ENCODE measurements around the gene ZNF714. TPM values are rescaled to one million over a fixed set of nuclear protein-coding genes. Genes with fewer than 3 reads are reported as not detected.

Gene ZNF714
- total and polyA plus RNA-seq, 2 of the 8 experiments (the other 6 are each of a cell fraction or from before 2014, with no cell fraction given): 16.4 to 74.2 TPM

- Histone ChIP-seq H2BK5ac (ENCODE audit: low read depth, low read length) (no peak overlapping the region), H2AFZ (ENCODE audit: low read length) (no peak overlapping the region), H3K36me3 (ENCODE audit: control insufficient read depth in 2 of 4, insufficient read depth in 4 of 4, low read length in 3 of 4) (peaks cover 0 to 18% (median 2%) of the 10 kb centered on the region in 4 experiments; a peak in 3 of 8 replicates), H2AK5ac (ENCODE audit: low read depth, low read length) (no peak overlapping the region), H3K4ac (replicated peaks; ENCODE audit: insufficient read length, low read depth, low read length) (no peak overlapping the region), H3K79me2 (ENCODE audit: control insufficient read depth in 1 of 2, insufficient read depth in 2 of 2, low read length in 2 of 2) (peaks cover 0 to 13% of the 10 kb centered on the region in 2 experiments; a peak in 2 of 4 replicates), H3K56ac (replicated peaks; ENCODE audit: insufficient read length, low read depth, low read length) (no peak overlapping the region), H3K4me1 (replicated peaks in 1 of 4; ENCODE audit: control insufficient read depth in 3 of 4, insufficient read depth in 4 of 4, low read length in 3 of 4) (no peaks in the 10 kb centered on the region), H4K91ac (replicated peaks; ENCODE audit: insufficient read length, low read length) (no peak overlapping the region), H3K79me1 (ENCODE audit: low read depth, low read length) (peaks cover 3% of the 10 kb centered on the region; the same call in 1 of the 2 replicates), H2BK15ac (ENCODE audit: low read length) (no peak overlapping the region), H3K4me3 (ENCODE audit: extremely low read depth in 1 of 4, insufficient read depth in 2 of 4, low read depth in 3 of 4, low read length in 4 of 4) (no peak overlapping the region), H3K14ac (ENCODE audit: insufficient read length) (no peak overlapping the region), H3K9me3 (ENCODE audit: insufficient read depth in 2 of 2, low read depth in 1 of 2, low read length in 1 of 2) (peaks cover 0 to 4% of the 10 kb centered on the region in 2 experiments; a peak in 2 of 4 replicates), H3K27ac (ENCODE audit: low read depth, low read length) (no peak overlapping the region), H3K23ac (ENCODE audit: insufficient read length) (no peak overlapping the region), H4K5ac (ENCODE audit: insufficient read length, low read depth, low read length) (no peak overlapping the region), H3K27me3 (replicated peaks in 1 of 4; ENCODE audit: control insufficient read depth in 3 of 4, extremely low read depth in 1 of 4, insufficient read depth in 3 of 4, low read length in 3 of 4) (no peaks in the 10 kb centered on the region), H2BK20ac (ENCODE audit: low read length) (no peak overlapping the region), H3K4me2 (ENCODE audit: insufficient read depth in 1 of 2, low read depth in 2 of 2, low read length in 2 of 2) (no peak overlapping the region), H2BK12ac (ENCODE audit: low read depth, low read length) (no peak overlapping the region), H3K23me2 (ENCODE audit: low read depth, low read length) (no peaks in the 10 kb centered on the region), H3K18ac (ENCODE audit: extremely low read depth, low read length) (no peak overlapping the region), H2BK120ac (replicated peaks; ENCODE audit: low read depth, low read length) (no peak overlapping the region), H3K9ac (replicated peaks in 1 of 4; ENCODE audit: extremely low read depth in 1 of 4, low read depth in 3 of 4, low read length in 3 of 4) (no peak overlapping the region), H4K20me1 (replicated peaks in 1 of 2; ENCODE audit: control insufficient read depth in 1 of 2, insufficient read depth in 2 of 2, low read length in 2 of 2) (no peaks in the 10 kb centered on the region), H4K8ac (ENCODE audit: extremely low read depth, insufficient read depth, low read length) (no peak overlapping the region)
- ChIA-PET POLR2A (ENCODE audit: partially characterized antibody) (no interaction called here), CTCF (ENCODE audit: partially characterized antibody) (interaction anchor here (0.9 kb wide), 1 partner anchor 487 kb away, joined by 4 read pairs; no protein-coding TSS in a partner anchor)
- no peak for DNase-seq (ENCODE audit: low read depth in 1 of 2, low spot score in 2 of 2)
- FAIRE-seq: no peak
- no peak for TF ChIP-seq GABPA (IDR thresholded peaks at IDR 0.05; ENCODE audit: borderline replicate concordance, insufficient read depth, low read length)
- no peak for TF ChIP-seq SIRT6 (IDR thresholded peaks at IDR 0.05; ENCODE audit: low read length)
- no peak for TF ChIP-seq GTF2F1 (IDR thresholded peaks at IDR 0.05; ENCODE audit: borderline replicate concordance, low read depth, low read length)
- TF ChIP-seq KDM4A (IDR thresholded peaks at IDR 0.05; ENCODE audit: low read depth, low read length, severe bottlenecking): no peak
- TF ChIP-seq ATF3 (IDR thresholded peaks at IDR 0.05; ENCODE audit: insufficient read depth, low read depth, low read length): no peak
- TF ChIP-seq RXRA (IDR thresholded peaks at IDR 0.05; ENCODE audit: insufficient read depth, low read depth, low read length): no peak
- no peak for TF ChIP-seq YY1 (IDR thresholded peaks at IDR 0.05; ENCODE audit: low read depth, low read length)
- TF ChIP-seq KDM5A (IDR thresholded peaks at IDR 0.05; ENCODE audit: low read length): no peak
- TF ChIP-seq JUN (IDR thresholded peaks at IDR 0.05; ENCODE audit: low read depth, low read length): no peak
- no peak for TF ChIP-seq POU5F1 (IDR thresholded peaks at IDR 0.05; ENCODE audit: low read depth, low read length)
- TF ChIP-seq USF2 (IDR thresholded peaks at IDR 0.05; ENCODE audit: low read length): no peak
- TF ChIP-seq RAD21 (IDR thresholded peaks at IDR 0.05 in 1 of 2, conservative IDR thresholded peaks at IDR 0.05 in 1 of 2; ENCODE audit: low read depth in 2 of 2, low read length in 2 of 2): no peak
- no peak for TF ChIP-seq RNF2 (IDR thresholded peaks at IDR 0.05; ENCODE audit: borderline replicate concordance, low read depth, low read length, missing control alignments, poor library complexity, severe bottlenecking)
These were observed 37.0 kb upstream of the ZNF714 start for GRCh38 chr19:21045028-21045427.
